AG04450 (cell line): ENCODE results near the gene TRIOBP. TPM values are rescaled to one million over a fixed set of nuclear protein-coding genes. Genes with fewer than 3 reads are reported as not detected.

Experiments
- CTCF ChIA-PET: fragments of 300-600, 350-600 bp; formaldehyde crosslinking; extraction: SDS; loops from one replicate; lab custom pipeline; 2022; ENCODE audit warnings: antibody characterized with exemption, inconsistent platforms; lab: Charles Lee
- POLR2A ChIA-PET: fragments of 350-600 bp; formaldehyde crosslinking; extraction: SDS; loops from one replicate; lab custom pipeline; 2021; ENCODE audit warnings: antibody characterized with exemption, inconsistent platforms; lab: Yijun Ruan, JAX
- DNase-seq: peaks from one replicate; pipeline ENCODE4 v3.0.0-alpha.2; 2011; ENCODE audit warnings: low read depth, low spot score
- H3K27ac ChIP-seq: one replicate; pipeline ENCODE4 v1.5.1; 2012; ENCODE audit warnings: low read depth, low read length, control low read depth
- H3K27me3 ChIP-seq: one replicate; pipeline ENCODE4 v1.6.0; 2012; ENCODE audit warnings: low read length; ENCODE audit not compliant: control insufficient read depth, insufficient read depth
- H3K4me3 ChIP-seq: 2 replicates; pipeline ENCODE4 v1.5.1; 2011; ENCODE audit warnings: mild to moderate bottlenecking, low read depth, low read length, control low read depth
- H3K9me3 ChIP-seq: 2 replicates; pipeline ENCODE4 v1.5.1; 2012; ENCODE audit warnings: low read length; ENCODE audit not compliant: control insufficient read depth, insufficient read depth
- polyA plus RNA-seq: library from polyadenylated mRNA; depleted of rRNA; stranded (reverse); fragments of >200 nt; gene quantifications from 2 replicates; pipeline ENCODE4 v1.2.3, GENCODE V29; 2011
- TF ChIP-seq, protein P1 (sequence below): IDR thresholded peaks from 2 replicates; pipeline ENCODE4 v1.5.1; 2011; ENCODE audit warnings: low read depth, low read length, control low read depth, inconsistent platforms

TRIOBP gene
- polyA plus RNA-seq, 1 experiment = 37.0 TPM

- DNase-seq = no peak
- TF ChIP-seq, protein P1, sequence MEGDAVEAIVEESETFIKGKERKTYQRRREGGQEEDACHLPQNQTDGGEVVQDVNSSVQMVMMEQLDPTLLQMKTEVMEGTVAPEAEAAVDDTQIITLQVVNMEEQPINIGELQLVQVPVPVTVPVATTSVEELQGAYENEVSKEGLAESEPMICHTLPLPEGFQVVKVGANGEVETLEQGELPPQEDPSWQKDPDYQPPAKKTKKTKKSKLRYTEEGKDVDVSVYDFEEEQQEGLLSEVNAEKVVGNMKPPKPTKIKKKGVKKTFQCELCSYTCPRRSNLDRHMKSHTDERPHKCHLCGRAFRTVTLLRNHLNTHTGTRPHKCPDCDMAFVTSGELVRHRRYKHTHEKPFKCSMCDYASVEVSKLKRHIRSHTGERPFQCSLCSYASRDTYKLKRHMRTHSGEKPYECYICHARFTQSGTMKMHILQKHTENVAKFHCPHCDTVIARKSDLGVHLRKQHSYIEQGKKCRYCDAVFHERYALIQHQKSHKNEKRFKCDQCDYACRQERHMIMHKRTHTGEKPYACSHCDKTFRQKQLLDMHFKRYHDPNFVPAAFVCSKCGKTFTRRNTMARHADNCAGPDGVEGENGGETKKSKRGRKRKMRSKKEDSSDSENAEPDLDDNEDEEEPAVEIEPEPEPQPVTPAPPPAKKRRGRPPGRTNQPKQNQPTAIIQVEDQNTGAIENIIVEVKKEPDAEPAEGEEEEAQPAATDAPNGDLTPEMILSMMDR = no peak
- no peaks in the 10 kb centered on the region; the same call in 1 of the 2 replicates for H3K9me3 ChIP-seq
- POLR2A ChIA-PET = no interaction called here
- CTCF ChIA-PET = interaction anchor here (0.6 kb wide), 1 partner anchor 91 kb away, joined by 3 read pairs; no protein-coding TSS in a partner anchor
- H3K27ac ChIP-seq = no peak overlapping the region
- H3K27me3 ChIP-seq = no peaks in the 10 kb centered on the region
- H3K4me3 ChIP-seq = no peak overlapping the region
These were observed 37.0 kb downstream of the TRIOBP start for GRCh38 chr22:37733625-37734401.

GRCh38 chr22:37734402-37734700 lies 37.5 kb downstream of the TRIOBP start:
- no peaks in the 10 kb centered on the region; the same call in 1 of the 2 replicates for H3K9me3 ChIP-seq
- no peak overlapping the region for H3K4me3 ChIP-seq
- H3K27me3 ChIP-seq = no peaks in the 10 kb centered on the region
- POLR2A ChIA-PET = no interaction called here
- DNase-seq = no peak
- CTCF ChIA-PET = interaction anchor here (0.8 to 1.5 kb wide), 4 partner anchors 29 to 91 kb away, joined by 3 to 5 read pairs (median 4); no protein-coding TSS in a partner anchor
- TF ChIP-seq, protein P1 = no peak
- no peak overlapping the region for H3K27ac ChIP-seq

- Histone ChIP-seq H3K27ac (no peak overlapping the region), H3K27me3 (no peaks in the 10 kb centered on the region), H3K4me3 (no peak overlapping the region), H3K9me3 (no peaks in the 10 kb centered on the region; the same call in 1 of the 2 replicates)
- ChIA-PET CTCF (interaction anchor here (0.5 to 1.5 kb wide), 5 partner anchors 27 to 92 kb away, joined by 3 to 6 read pairs (median 4); no protein-coding TSS in a partner anchor), POLR2A (interaction anchor here (0.5 kb wide), 1 partner anchor 19 kb away, joined by 5 read pairs; no protein-coding TSS in a partner anchor)
- TF ChIP-seq, protein P1 = peak; percentile 32; the same call in 1 of the 2 replicates
- no peak for DNase-seq
These were observed 38.2 kb downstream of the TRIOBP start for GRCh38 chr22:37734964-37735451.

GRCh38 chr22:37739035-37739434 lies 42.2 kb downstream of the TRIOBP start:
- H3K27ac ChIP-seq = peak overlapping the region; percentile 73
- ChIA-PET POLR2A (interaction anchor here (0.9 to 1.0 kb wide), 2 partner anchors 37 to 105 kb away, joined by 3 to 4 read pairs; no protein-coding TSS in a partner anchor), CTCF (interaction anchor here (1.2 kb wide), 1 partner anchor 96 kb away, joined by 5 read pairs; no protein-coding TSS in a partner anchor)
- no peaks in the 10 kb centered on the region; the same call in 1 of the 2 replicates for H3K9me3 ChIP-seq
- H3K27me3 ChIP-seq = no peaks in the 10 kb centered on the region
- TF ChIP-seq, protein P1 = peak; percentile 41
- no peak overlapping the region for H3K4me3 ChIP-seq
- peak; percentile 86 for DNase-seq
